Stimulated activated CD4-positive, alpha-beta T cell treated with anti-CD3 and anti-CD28 coated beads, TNF-alpha, amount 100 ng/mL, for 24 hours (primary cell): ENCODE data around the gene C15orf39.
"Not testable (repeated sequence)": the region's sequence is repeated elsewhere in the genome, so short reads cannot be mapped to it uniquely, and the experiment has no call there.

ENCODE experiments used
- DNase-seq, 3 experiments: peaks; one replicate each; pipeline ENCODE4 v3.0.0-alpha.2; 2020; ENCODE audit warnings: low read depth in 3 of 3

Gene C15orf39

GRCh38 chr15:75201616-75202250 is at the start of gene C15orf39:
TSS of gene C15orf39 (plus strand) at chr15:75201882. CDS start at chr15:75206049, 4,167 bp downstream.
- DNase-seq = peak; percentile 41 to 72 (median 60)

DNA sequence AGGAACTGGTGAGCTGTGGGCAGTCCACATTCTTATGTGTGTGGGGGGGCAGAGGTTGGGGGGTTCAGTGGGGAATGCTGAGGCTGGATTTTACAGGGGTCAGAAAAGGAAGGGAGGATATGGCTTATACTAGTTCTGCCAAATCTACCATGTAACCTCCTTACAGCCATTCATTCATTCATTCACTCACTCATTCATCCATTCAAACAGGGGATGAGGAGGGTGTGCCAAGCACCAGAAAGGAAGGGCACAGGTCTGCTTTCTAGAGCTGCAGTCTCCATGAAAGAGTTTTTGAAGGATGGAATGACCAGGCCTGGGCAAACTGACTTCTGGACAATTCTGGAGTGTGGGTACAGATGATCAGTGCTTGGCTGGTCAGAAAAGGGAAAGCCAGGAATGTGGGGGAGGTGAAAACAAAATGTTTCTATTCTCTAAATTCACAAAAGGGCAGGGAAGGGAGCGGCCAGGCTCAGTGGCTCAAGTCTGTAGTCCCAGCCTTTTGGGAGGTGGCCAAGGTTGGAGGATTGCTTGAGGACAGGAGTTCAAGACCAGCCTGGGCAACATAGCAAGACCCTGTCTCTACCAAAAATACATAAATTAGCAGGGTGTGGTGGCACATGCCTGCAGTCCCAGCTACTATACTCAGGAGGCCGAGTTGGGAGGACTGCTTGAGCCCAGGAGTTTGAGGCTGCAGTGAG is 49.2 kb upstream of the C15orf39 start:
- DNase-seq = no peak

GRCh38 chr15:75153087-75153486 is 48.6 kb upstream of the C15orf39 start:
- DNase-seq = no peak

DNA sequence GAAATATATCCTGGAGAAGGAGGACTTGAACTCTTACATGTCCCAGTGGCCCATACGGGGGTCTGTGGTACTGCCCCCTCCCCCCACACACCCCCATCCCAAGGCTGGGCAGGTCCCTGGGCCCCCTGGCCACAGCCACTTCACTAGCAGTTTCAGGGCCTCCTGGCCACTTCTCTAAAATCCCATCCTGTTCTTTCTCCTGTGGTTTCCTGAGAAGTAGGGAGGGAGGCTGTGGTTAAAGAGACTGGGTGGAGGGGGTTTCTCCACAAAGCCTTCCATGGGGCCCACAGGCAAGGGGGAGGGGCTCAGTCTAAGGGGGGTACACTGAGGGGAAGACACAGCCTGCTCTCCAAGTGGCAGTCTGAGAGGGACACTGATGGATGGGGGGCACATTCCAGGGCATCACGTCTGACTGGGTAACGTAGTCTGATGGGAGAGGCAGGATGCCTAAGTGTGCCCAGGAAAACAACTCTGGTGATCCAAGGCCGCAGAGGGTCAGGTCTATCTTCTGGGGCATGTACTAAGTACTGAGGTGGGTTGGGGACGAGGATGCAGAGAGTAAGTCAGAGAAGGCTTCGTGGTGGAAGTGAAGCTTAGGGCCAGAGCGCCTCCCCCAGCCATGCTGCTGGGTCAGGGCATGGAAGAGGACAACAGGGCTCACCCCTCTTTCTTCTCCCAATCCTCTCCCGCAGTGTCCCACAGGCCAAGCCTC is 48.0 kb upstream of the C15orf39 start:
- no peak for DNase-seq

DNA sequence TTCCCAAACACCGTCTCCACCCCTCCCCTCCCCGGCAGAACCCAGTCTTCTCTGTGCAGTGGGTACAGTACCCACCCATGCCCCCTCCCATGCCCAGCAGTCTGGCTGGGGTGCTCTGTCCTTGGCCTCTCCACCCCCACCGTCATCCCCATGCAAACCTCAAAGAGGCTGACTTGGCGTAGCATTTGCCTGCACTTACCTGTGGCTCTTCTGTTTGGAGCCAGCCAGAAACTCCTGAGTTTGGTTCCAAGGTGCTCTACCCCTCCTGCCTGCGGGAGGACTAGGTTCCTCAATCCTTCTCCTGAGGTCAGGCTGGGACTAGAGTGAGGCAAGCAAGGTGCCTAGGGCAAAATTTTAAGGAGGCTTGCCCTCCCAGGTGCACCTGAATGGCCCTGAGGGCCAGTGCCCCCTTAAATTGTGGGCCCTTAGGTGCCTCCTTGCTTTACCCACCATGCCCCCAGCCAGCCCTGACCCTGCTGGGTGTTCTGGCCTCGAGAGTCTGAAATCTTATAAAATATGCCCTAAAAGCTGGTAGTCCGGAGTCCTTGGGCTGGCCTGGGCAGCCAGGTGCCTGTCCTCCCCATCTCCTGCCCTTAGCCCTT is 47.1 kb upstream of the C15orf39 start:
- DNase-seq = no peak

- no peak for DNase-seq
Measured at GRCh38 chr15:75156326-75157215, 45.1 kb upstream of the C15orf39 start.

- no peak for DNase-seq
Measured at GRCh38 chr15:75158402-75158801, 43.3 kb upstream of the C15orf39 start.

DNA sequence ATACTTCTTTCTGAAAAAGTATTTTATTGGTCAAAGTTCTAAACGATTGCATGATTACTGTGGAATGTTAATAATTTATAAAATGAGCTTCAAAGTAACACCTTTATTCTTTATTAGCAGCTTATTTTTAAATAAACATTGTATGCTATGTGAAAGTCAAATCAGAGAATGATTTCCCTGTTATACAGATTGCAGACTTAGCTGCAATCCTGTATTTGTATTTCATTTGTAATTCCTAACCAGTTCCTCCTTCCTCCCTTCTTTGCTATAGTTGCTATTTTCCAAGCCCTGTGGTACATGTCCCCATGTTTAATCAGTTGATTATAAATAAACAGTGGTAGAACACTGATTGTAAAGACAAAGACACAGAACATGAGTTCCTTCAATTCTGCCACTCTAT is 42.4 kb upstream of the C15orf39 start:
- no peak for DNase-seq

DNA sequence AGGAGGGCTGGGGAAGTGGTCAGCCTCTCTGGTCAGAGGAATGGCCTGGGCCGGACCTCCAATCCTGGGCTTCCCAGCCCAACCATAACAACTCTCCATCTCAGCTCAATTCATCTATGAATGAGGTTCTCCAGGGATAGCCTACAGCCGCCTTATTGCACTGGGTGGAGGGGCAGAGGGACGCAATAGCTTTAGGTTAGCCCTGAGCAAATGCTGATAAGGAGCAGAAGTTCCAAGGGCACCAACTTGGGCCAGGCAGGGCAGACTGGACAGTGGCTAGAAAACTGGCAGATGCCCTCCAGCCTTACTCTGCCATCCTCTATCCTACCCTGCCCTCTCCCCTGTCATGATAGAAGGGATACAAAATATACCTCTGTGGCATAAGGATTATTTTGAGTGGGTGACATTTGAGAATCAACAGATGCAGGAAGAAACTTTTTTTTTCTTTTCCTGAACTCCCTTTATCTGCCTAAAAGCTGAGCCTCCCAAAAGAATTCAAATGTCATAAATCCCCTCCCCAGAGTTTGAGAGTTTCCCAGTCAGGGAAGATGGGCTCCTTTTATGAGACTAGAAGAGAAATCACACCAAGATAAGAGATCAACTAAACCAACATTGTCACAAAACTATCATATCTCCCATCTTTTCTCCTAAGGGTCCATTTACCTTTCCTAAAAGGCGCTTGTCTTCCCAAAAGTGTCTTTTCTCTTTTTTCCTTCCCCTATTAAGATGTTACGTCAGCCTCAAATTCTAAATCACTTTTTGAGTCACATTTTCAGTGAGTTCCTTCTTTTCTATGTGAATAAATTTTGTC is 40.4 kb upstream of the C15orf39 start:
- no peak for DNase-seq

- no peak for DNase-seq
Measured at GRCh38 chr15:75161917-75162414, 39.7 kb upstream of the C15orf39 start.

DNA sequence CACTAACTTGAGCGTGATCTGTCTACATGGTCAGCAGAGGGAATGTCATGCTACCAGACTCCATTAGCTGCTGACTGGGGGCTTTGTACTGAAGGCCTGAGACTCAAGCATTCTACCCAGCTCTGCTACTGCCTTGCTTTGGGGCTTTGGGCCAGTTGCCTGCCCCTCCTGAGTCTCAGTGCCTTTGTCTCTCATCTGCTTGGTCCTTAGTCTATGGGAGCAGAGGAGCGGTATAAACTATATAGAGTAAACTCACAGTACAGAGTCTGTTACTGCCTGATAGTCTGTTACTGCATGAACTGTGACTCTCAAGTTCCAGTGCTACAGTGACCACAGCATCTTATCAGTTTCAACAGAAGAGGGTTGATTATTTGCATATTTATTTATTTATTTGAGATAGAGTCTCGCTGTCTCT is 38.5 kb upstream of the C15orf39 start:
- no peak for DNase-seq

DNA sequence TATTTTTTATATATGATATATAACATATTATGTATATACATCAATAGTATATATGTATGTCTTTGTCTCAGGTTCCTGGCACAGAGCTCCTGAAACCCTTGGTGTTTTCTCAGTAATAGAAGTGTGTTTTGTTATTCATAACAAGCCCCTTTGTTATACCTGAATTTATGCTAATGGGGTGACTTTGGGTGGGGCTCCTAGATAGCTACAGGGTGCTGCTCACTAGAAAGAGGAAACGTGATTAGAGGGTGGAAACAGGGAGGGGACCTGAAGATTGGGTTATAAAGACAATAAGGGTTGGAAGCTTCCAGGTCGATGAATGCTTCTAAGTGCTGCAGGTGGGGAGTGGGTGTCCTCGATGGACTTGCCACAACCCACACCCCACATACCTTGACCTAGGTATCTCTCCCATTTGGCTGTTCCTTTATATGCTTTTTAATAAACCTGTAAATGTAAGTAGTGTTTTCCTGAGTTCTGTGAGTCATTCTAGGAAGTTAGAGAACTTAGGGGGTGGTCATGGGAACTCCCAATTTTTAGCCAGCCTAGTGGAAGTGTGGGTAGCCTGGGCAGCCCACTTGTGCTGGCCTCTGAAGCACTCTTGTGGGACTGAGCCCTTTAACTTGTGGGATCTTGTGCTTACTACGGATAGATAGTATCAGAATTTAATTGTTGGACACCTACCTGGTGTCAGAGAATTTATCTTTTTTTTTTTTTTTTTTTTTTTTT is 36.9 kb upstream of the C15orf39 start:
- DNase-seq = no peak

GRCh38 chr15:75166489-75167063 is 35.1 kb upstream of the C15orf39 start:
- DNase-seq = not testable (repeated sequence)

DNA sequence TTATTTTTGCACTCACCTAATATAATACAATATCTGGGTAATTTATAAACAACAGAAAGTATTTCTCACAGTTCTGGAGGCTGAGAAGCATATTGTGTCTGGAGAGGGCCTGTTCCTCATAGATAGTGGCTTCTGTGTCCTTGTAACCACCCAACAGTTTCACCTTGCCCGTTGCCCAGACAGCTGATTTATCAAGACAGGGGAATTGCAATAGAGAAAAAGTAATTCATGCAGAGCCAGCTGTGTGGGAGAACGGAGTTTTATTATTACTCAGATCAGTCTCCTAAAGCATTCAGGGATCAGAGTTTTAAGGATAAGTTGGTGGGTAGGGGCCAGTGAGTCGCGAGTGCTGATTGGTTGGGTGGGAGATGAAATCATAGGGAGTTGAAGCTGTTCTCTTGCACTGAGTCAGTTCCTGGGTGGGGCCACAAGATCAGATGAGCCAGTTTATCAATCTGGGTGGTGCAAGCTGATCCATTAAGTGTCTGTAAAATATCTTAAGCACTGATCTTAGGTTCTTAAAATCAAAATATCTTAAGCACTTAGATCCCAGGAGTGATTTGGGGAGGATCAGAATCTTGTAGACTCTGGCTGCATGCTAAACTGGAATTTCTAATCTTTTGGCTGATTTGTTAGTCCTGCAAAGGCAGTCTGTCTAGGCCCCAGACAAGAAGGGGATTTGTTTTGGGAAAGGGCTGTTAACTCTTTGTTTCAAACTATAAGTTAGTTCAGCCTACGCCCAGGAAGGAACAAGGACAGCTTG is 33.9 kb upstream of the C15orf39 start:
- peak in 1 of 3 experiments; percentile 38 for DNase-seq

GRCh38 chr15:75168374-75168773 is 33.3 kb upstream of the C15orf39 start:
- DNase-seq = no peak

- DNase-seq = no peak
Measured at GRCh38 chr15:75170203-75170602, 31.5 kb upstream of the C15orf39 start.

DNA sequence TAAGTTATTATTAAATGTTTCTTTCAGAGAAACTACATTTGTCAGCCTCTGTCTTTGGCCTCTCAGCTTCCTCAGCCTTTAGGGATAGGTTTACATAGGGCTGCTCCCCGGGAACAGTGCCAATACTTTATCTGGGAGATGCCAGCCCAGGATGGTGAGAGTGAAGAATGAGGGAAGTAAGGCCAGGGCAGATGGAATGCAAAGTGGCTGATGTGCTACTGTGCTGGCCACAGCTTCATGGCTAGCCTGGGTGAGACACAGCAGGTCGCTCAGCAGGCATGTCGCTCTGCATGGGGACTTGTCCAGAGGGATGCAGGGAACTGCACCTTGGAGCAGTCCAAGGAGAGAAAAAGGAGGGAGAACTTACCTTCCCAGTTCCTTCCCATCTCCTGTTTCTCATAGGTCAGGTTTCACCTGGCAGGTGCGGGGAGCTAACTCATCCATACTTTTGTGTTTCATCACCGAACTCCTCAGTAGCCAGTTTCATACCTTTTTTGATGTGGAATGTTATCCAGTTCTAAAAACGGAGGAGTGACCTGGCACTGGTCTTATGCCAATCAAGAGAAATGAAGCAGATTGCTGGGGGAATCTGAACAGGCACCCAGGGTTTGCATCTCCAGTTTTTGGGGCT is 30.9 kb upstream of the C15orf39 start:
- DNase-seq = no peak

DNA sequence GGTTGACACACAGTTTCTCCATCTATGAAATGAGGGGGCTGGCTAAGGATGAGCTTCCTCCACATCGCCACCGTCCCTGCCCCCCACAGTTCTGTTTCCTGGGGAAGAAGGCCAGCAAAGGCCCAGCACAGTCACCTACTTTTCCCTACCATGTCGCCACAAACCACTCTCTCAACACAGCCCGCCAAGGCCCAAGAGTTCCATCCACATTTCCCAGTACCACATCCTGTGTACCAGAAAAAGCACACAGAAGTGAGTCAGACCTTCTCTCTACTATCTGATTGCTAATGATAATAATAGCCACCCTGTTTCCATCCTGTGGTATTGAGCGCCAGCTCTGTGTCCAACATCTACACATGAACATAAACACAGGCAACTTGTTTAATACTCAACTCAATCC is 30.3 kb upstream of the C15orf39 start:
- peak in 1 of 3 experiments; percentile 32 for DNase-seq
